HCT116 (cell line): ENCODE results near the gene GLRX.

Experiments
- ATF3 ChIP-seq: IDR thresholded peaks from 2 replicates; pipeline ENCODE4 v1.6.1; 2012
- CEBPB ChIP-seq: IDR thresholded peaks from 2 replicates; pipeline ENCODE4 v1.6.1; 2012; ENCODE audit warnings: low read depth
- FOSL1 ChIP-seq: IDR thresholded peaks from 2 replicates; pipeline ENCODE4 v1.6.1; 2012; ENCODE audit warnings: low read depth
- JUND ChIP-seq: IDR thresholded peaks from 2 replicates; pipeline ENCODE4 v1.6.1; 2012
- POLR2A ChIP-seq: IDR thresholded peaks from 2 replicates; pipeline ENCODE4 v1.7.0; 2011; ENCODE audit warnings: borderline replicate concordance; ENCODE audit not compliant: insufficient read depth, insufficient read length; ENCODE audit errors: extremely low read depth
- POLR2AphosphoS5 ChIP-seq: IDR thresholded peaks from 2 replicates; pipeline ENCODE4 v1.6.1; 2011; ENCODE audit warnings: mild to moderate bottlenecking, low read depth, low read length, moderate library complexity
- RAD21 ChIP-seq: IDR thresholded peaks from 2 replicates; pipeline ENCODE4 v1.6.1; 2012; ENCODE audit warnings: low read depth, mild to moderate bottlenecking
- TF ChIP-seq, protein P1 (sequence below), 3 experiments: fragments of 200-600 bp in 1 of 3; sonication (generic) in 1 of 3; IDR thresholded peaks in 2 of 3; conservative IDR thresholded peaks in 1 of 3; 2 replicates each; pipeline ENCODE4 v1.5.1; 2012 to 2017; ENCODE audit warnings: low read depth in 2 of 3, low read length in 2 of 3, antibody characterized with exemption in 1 of 3, borderline replicate concordance in 1 of 3, control low read depth in 1 of 3, mild to moderate bottlenecking in 1 of 3, mixed read lengths in 1 of 3, mixed run types in 1 of 3, moderate library complexity in 1 of 3; ENCODE audit not compliant: insufficient read depth in 1 of 3
- TF ChIP-seq, protein P2 (sequence below): IDR thresholded peaks from 2 replicates; pipeline ENCODE4 v1.6.1; 2012
- TF ChIP-seq, protein P3 (sequence below): IDR thresholded peaks from 2 replicates; pipeline ENCODE4 v1.6.1; 2012; ENCODE audit warnings: low read depth

DNA sequence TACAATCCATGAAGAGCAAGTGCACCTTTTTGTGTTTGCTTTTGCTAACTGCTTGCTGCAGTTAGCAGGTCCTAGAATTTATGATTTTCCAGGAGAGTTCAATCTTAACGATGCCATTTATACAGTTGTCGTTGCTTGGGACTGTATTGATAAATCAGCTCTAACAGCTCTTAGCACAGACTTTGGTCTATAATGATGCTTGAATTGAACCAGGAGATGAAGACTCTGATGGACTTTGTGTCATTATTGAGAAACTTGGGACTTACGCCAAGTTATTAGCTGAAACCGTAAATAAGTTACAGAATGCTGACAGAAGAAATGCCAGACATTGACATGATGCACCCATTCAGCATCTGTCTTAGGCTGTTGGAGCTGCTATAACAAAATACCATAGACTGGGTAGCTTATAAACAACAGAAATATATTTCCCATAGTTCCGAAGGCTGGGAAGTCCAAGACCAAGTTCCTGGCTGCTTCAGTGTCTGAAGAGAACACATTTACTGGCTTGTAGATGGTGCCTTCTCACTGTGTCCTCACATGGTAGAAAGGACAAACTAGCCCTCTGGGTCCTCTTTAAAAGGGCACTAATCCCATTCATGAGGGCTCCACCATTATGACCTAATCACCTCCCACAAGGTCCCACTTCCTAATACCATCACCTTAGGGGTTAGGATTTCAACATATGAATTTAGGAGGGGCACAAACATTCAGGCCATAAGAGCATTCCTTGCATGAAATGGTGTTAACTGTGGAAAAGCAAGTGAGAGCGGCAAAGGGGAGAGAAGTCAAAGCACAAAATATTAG lies 17.6 kb downstream of the GLRX start:
- TF ChIP-seq POLR2A (no peak), ATF3 (no peak), RAD21 (no peak), FOSL1 (no peak), CEBPB (no peak), POLR2AphosphoS5 (no peak), JUND (no peak)
- TF ChIP-seq, protein P1, sequence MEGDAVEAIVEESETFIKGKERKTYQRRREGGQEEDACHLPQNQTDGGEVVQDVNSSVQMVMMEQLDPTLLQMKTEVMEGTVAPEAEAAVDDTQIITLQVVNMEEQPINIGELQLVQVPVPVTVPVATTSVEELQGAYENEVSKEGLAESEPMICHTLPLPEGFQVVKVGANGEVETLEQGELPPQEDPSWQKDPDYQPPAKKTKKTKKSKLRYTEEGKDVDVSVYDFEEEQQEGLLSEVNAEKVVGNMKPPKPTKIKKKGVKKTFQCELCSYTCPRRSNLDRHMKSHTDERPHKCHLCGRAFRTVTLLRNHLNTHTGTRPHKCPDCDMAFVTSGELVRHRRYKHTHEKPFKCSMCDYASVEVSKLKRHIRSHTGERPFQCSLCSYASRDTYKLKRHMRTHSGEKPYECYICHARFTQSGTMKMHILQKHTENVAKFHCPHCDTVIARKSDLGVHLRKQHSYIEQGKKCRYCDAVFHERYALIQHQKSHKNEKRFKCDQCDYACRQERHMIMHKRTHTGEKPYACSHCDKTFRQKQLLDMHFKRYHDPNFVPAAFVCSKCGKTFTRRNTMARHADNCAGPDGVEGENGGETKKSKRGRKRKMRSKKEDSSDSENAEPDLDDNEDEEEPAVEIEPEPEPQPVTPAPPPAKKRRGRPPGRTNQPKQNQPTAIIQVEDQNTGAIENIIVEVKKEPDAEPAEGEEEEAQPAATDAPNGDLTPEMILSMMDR (IDR thresholded peaks at IDR 0.05 in 2 of 3, conservative IDR thresholded peaks at IDR 0.05 in 1 of 3; ENCODE audit: borderline replicate concordance in 1 of 3, insufficient read depth in 1 of 3, low read depth in 2 of 3, low read length in 2 of 3): no peak
- TF ChIP-seq, protein P2, sequence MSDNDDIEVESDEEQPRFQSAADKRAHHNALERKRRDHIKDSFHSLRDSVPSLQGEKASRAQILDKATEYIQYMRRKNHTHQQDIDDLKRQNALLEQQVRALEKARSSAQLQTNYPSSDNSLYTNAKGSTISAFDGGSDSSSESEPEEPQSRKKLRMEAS: no peak
- TF ChIP-seq, protein P3, sequence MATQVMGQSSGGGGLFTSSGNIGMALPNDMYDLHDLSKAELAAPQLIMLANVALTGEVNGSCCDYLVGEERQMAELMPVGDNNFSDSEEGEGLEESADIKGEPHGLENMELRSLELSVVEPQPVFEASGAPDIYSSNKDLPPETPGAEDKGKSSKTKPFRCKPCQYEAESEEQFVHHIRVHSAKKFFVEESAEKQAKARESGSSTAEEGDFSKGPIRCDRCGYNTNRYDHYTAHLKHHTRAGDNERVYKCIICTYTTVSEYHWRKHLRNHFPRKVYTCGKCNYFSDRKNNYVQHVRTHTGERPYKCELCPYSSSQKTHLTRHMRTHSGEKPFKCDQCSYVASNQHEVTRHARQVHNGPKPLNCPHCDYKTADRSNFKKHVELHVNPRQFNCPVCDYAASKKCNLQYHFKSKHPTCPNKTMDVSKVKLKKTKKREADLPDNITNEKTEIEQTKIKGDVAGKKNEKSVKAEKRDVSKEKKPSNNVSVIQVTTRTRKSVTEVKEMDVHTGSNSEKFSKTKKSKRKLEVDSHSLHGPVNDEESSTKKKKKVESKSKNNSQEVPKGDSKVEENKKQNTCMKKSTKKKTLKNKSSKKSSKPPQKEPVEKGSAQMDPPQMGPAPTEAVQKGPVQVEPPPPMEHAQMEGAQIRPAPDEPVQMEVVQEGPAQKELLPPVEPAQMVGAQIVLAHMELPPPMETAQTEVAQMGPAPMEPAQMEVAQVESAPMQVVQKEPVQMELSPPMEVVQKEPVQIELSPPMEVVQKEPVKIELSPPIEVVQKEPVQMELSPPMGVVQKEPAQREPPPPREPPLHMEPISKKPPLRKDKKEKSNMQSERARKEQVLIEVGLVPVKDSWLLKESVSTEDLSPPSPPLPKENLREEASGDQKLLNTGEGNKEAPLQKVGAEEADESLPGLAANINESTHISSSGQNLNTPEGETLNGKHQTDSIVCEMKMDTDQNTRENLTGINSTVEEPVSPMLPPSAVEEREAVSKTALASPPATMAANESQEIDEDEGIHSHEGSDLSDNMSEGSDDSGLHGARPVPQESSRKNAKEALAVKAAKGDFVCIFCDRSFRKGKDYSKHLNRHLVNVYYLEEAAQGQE: no peak
